ENCODE data around the gene NAA10. TPM values are rescaled to one million over a fixed set of nuclear protein-coding genes. Genes with fewer than 3 reads are reported as not detected.
A peak's percentile ranks its signal among the peaks of the same experiment; 100 is the strongest.

NAA10 gene
- total and polyA plus RNA-seq, 2 of the 13 experiments (the other 11 are each of a cell fraction or from before 2014, with no cell fraction given) = 49.2 to 51.7 TPM

GRCh38 chrX:153926858-153927671 lies 7.8 kb downstream of the NAA10 start (continued):
- TF ChIP-seq ZNF646 (CRISPR knock-in tag; IDR thresholded peaks at IDR 0.05) (no peak), SNAPC4 (CRISPR knock-in tag; IDR thresholded peaks at IDR 0.05) (no peak), POLR2A (IDR thresholded peaks at IDR 0.05; ENCODE audit: insufficient read depth in 1 of 2, low read depth in 2 of 2, low read length in 2 of 2) (peak in 1 of 2 experiments; percentile 48; a peak in 2 of 4 replicates), SOX5 (CRISPR knock-in tag; IDR thresholded peaks at IDR 0.05; ENCODE audit: borderline replicate concordance) (peak; percentile 21; the same call in 1 of the 2 replicates), GATAD2A (CRISPR knock-in tag; IDR thresholded peaks at IDR 0.05) (0 out of 2 replicates have a peak, but pooled peaks have one; percentile 30), TBX2 (CRISPR knock-in tag; IDR thresholded peaks at IDR 0.05; ENCODE audit: borderline replicate concordance) (peak; percentile 61), PAXIP1 (CRISPR knock-in tag; conservative IDR thresholded peaks at IDR 0.05) (peak; percentile 61), NAIF1 (CRISPR knock-in tag; IDR thresholded peaks at IDR 0.05; ENCODE audit: borderline replicate concordance) (0 out of 2 replicates have a peak, but pooled peaks have one; percentile 51), MAZ (IDR thresholded peaks at IDR 0.05; ENCODE audit: borderline replicate concordance, low read depth, low read length) (no peak), MAZ (CRISPR knock-in tag; IDR thresholded peaks at IDR 0.05; ENCODE audit: low read depth) (peak; percentile 43; the same call in 1 of the 2 replicates), ZNF160 (CRISPR knock-in tag; IDR thresholded peaks at IDR 0.05) (no peak), GABPB1 (CRISPR knock-in tag; IDR thresholded peaks at IDR 0.05) (peak; percentile 54), SKI (IDR thresholded peaks at IDR 0.05; ENCODE audit: partially characterized antibody) (no peak)
